SU-DHL-6 (cell line): ENCODE measurements around the gene FOXP2.

Experiments
- EZH2phosphoT487 ChIP-seq: fragments of 200-600 bp; sonication (generic), shearing (Covaris generic); conservative IDR thresholded peaks from 2 replicates; pipeline ENCODE4 v1.6.1; 2018; ENCODE audit warnings: mild to moderate bottlenecking, antibody characterized with exemption, low read length, moderate library complexity, mixed read lengths
- TF ChIP-seq, protein P1 (sequence below): fragments of 200-600 bp; sonication (generic); IDR thresholded peaks from one replicate; pipeline ENCODE4 v1.5.1; 2017; ENCODE audit warnings: antibody characterized with exemption, mild to moderate bottlenecking, low read length, moderate library complexity; ENCODE audit not compliant: insufficient read depth, poor library complexity, severe bottlenecking

- TF ChIP-seq, protein P1, sequence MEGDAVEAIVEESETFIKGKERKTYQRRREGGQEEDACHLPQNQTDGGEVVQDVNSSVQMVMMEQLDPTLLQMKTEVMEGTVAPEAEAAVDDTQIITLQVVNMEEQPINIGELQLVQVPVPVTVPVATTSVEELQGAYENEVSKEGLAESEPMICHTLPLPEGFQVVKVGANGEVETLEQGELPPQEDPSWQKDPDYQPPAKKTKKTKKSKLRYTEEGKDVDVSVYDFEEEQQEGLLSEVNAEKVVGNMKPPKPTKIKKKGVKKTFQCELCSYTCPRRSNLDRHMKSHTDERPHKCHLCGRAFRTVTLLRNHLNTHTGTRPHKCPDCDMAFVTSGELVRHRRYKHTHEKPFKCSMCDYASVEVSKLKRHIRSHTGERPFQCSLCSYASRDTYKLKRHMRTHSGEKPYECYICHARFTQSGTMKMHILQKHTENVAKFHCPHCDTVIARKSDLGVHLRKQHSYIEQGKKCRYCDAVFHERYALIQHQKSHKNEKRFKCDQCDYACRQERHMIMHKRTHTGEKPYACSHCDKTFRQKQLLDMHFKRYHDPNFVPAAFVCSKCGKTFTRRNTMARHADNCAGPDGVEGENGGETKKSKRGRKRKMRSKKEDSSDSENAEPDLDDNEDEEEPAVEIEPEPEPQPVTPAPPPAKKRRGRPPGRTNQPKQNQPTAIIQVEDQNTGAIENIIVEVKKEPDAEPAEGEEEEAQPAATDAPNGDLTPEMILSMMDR = no peak
- no peak for TF ChIP-seq EZH2phosphoT487
Observed at GRCh38 chr7:114711241-114711640, 296.6 kb downstream of the FOXP2 start.
